C4-2B (cell line): ENCODE data around the gene PDSS1.

Experiments used
- ZFX ChIP-seq: fragments of 450-650 bp; IDR thresholded peaks from 2 replicates; pipeline ENCODE4 v1.6.1; 2017
- TF ChIP-seq, protein P1 (sequence below): fragments of 450-650 bp; conservative IDR thresholded peaks from 2 replicates; pipeline ENCODE4 v1.5.1; 2017; ENCODE audit warnings: mild to moderate bottlenecking

GRCh38 chr10:26711324-26711723 is 13.8 kb downstream of the PDSS1 start:
- TF ChIP-seq ZFX: no peak
- TF ChIP-seq, protein P1, sequence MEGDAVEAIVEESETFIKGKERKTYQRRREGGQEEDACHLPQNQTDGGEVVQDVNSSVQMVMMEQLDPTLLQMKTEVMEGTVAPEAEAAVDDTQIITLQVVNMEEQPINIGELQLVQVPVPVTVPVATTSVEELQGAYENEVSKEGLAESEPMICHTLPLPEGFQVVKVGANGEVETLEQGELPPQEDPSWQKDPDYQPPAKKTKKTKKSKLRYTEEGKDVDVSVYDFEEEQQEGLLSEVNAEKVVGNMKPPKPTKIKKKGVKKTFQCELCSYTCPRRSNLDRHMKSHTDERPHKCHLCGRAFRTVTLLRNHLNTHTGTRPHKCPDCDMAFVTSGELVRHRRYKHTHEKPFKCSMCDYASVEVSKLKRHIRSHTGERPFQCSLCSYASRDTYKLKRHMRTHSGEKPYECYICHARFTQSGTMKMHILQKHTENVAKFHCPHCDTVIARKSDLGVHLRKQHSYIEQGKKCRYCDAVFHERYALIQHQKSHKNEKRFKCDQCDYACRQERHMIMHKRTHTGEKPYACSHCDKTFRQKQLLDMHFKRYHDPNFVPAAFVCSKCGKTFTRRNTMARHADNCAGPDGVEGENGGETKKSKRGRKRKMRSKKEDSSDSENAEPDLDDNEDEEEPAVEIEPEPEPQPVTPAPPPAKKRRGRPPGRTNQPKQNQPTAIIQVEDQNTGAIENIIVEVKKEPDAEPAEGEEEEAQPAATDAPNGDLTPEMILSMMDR: no peak
